GM12878 (cell line): ENCODE data around the gene MPST. TPM values are rescaled to one million over a fixed set of nuclear protein-coding genes. Genes with fewer than 3 reads are reported as not detected.

Source experiments
- ATAC-seq: fragments of 200-7000 bp; cut with Tn5 transposase; 3 replicates; pipeline ENCODE4 v1.9.1; 2020; ENCODE audit warnings: mild to moderate bottlenecking, moderate library complexity
- BruUV-seq: library from RNA; stranded (reverse); fragments of 400-500 nt; replicated peaks from 2 replicates; lab custom pipeline; 2021; lab: Mats Ljungman, UMichigan
- CTCF ChIA-PET: fragments of 300-600 bp; sonication (Branson Sonifier 250); formaldehyde crosslinking; extraction: SDS; loops from one replicate; lab custom pipeline; 2021; ENCODE audit warnings: inconsistent platforms; lab: Yijun Ruan, JAX
- POLR2A ChIA-PET: fragments of 350-600 bp; formaldehyde crosslinking; extraction: SDS; loops from one replicate; lab custom pipeline; 2021; ENCODE audit warnings: inconsistent platforms; lab: Charles Lee
- RAD21 ChIA-PET: fragments of 300-600 bp; sonication (Branson Sonifier 250); formaldehyde crosslinking; loops from one replicate; lab custom pipeline; 2023; ENCODE audit warnings: antibody characterized with exemption; ENCODE audit not compliant: unreplicated experiment; lab: Charles Lee
- SMC1A ChIA-PET: fragments of 300-600 bp; sonication (Branson Sonifier 250); formaldehyde crosslinking; loops from one replicate; lab custom pipeline; 2023; ENCODE audit not compliant: unreplicated experiment, uncharacterized antibody; lab: Charles Lee
- DNase-seq: peaks from one replicate; pipeline ENCODE4 v3.0.0-alpha.2; 2011; ENCODE audit warnings: low read depth, low spot score
- FAIRE-seq: peaks from 3 replicates; lab custom pipeline; 2011; peaks lifted over from hg19 to GRCh38; lab: Jason Lieb, UNC
- H2AFZ ChIP-seq: 2 replicates; pipeline ENCODE4 v1.6.0; 2011; ENCODE audit warnings: low read depth, low read length, control low read depth; ENCODE audit not compliant: control insufficient read depth
- H3K27ac ChIP-seq: 2 replicates; pipeline ENCODE4 v1.5.1; 2011; ENCODE audit warnings: control low read depth; ENCODE audit not compliant: control insufficient read depth, insufficient read depth
- H3K27me3 ChIP-seq, 2 experiments: replicated peaks in 1 of 2; 2 replicates each; pipeline versions ENCODE4 v1.6.0 to v1.6.1; 2011; ENCODE audit warnings: low read length in 1 of 2; ENCODE audit not compliant: control insufficient read depth in 2 of 2, insufficient read depth in 2 of 2
- H3K36me3 ChIP-seq, 2 experiments: 2 replicates each; pipeline ENCODE4 v1.5.1; 2011; ENCODE audit warnings: low read length in 1 of 2; ENCODE audit not compliant: control insufficient read depth in 2 of 2, insufficient read depth in 2 of 2
- H3K4me1 ChIP-seq: 2 replicates; pipeline ENCODE4 v1.6.1; 2011; ENCODE audit warnings: mild to moderate bottlenecking, low read length, moderate library complexity, mixed read lengths; ENCODE audit not compliant: control insufficient read depth, insufficient read depth
- H3K4me2 ChIP-seq: 2 replicates; pipeline ENCODE4 v1.6.0; 2011; ENCODE audit warnings: control low read depth; ENCODE audit not compliant: control insufficient read depth, insufficient read depth
- H3K4me3 ChIP-seq: fragments of 200-600 bp; sonication (generic); 2 replicates; pipeline ENCODE4 v1.5.1; 2016
- H3K79me2 ChIP-seq: 2 replicates; pipeline ENCODE4 v1.6.0; 2011; ENCODE audit warnings: low read length; ENCODE audit not compliant: control insufficient read depth, insufficient read depth
- H3K9ac ChIP-seq: 2 replicates; pipeline ENCODE4 v1.8.0; 2011; ENCODE audit warnings: low read length, control low read depth, mixed read lengths; ENCODE audit not compliant: control insufficient read depth, insufficient read depth
- H3K9me3 ChIP-seq: replicated peaks from 3 replicates; pipeline ENCODE4 v1.5.1; 2011; ENCODE audit warnings: mild to moderate bottlenecking, low read length; ENCODE audit not compliant: control insufficient read depth, insufficient read depth
- H4K20me1 ChIP-seq: 2 replicates; pipeline ENCODE4 v1.6.0; 2011; ENCODE audit not compliant: control insufficient read depth, insufficient read depth
- ASH2L ChIP-seq: fragments of 300-600, 200-600 bp; sonication (generic); IDR thresholded peaks from 2 replicates; pipeline ENCODE4 v1.6.1; 2017; ENCODE audit warnings: low read depth, mild to moderate bottlenecking, borderline replicate concordance
- DPF2 ChIP-seq: fragments of 450-650 bp; IDR thresholded peaks from 2 replicates; pipeline ENCODE4 v1.6.1; 2017; ENCODE audit warnings: mild to moderate bottlenecking
- ETV6 ChIP-seq, 2 experiments: fragments of 450-650 bp in 1 of 2; IDR thresholded peaks in 1 of 2; conservative IDR thresholded peaks in 1 of 2; 2 replicates each; pipeline ENCODE4 v1.6.1; 2014; ENCODE audit warnings: antibody characterized with exemption in 1 of 2, borderline replicate concordance in 1 of 2, low read depth in 1 of 2, mild to moderate bottlenecking in 1 of 2, moderate library complexity in 1 of 2
- IKZF1 ChIP-seq: fragments of 450-650 bp; conservative IDR thresholded peaks from 2 replicates; pipeline ENCODE4 v1.6.1; 2017; ENCODE audit warnings: antibody characterized with exemption, mild to moderate bottlenecking
- JUND ChIP-seq: IDR thresholded peaks from 2 replicates; pipeline ENCODE4 v1.6.1; 2012; ENCODE audit warnings: low read depth, mild to moderate bottlenecking, low read length, improper control_type of control experiment, moderate library complexity
- NFIC ChIP-seq: IDR thresholded peaks from 2 replicates; pipeline ENCODE4 v1.6.1; 2012; ENCODE audit warnings: low read depth, mild to moderate bottlenecking, inconsistent platforms, low read length, moderate library complexity
- NR2C2 ChIP-seq: IDR thresholded peaks from 2 replicates; pipeline ENCODE4 v1.6.1; 2011; ENCODE audit warnings: borderline replicate concordance, low read depth; ENCODE audit not compliant: control insufficient read depth, insufficient read length
- PBX3 ChIP-seq: IDR thresholded peaks from 2 replicates; pipeline ENCODE4 v1.6.1; 2011; ENCODE audit warnings: mild to moderate bottlenecking, low read depth, low read length, moderate library complexity; ENCODE audit not compliant: insufficient replicate concordance
- SPI1 ChIP-seq: IDR thresholded peaks from 2 replicates; pipeline ENCODE4 v1.6.1; 2011; ENCODE audit warnings: low read depth, mild to moderate bottlenecking, low read length, moderate library complexity, borderline replicate concordance; ENCODE audit not compliant: insufficient read depth
- SREBF1 ChIP-seq: IDR thresholded peaks from 2 replicates; pipeline ENCODE4 v1.6.1; 2012; ENCODE audit warnings: mild to moderate bottlenecking, low read length
- ZNF384 ChIP-seq: IDR thresholded peaks from 2 replicates; pipeline ENCODE4 v1.6.1; 2012; ENCODE audit warnings: low read depth, mild to moderate bottlenecking, low read length, improper control_type of control experiment, borderline replicate concordance
- WGBS: methylation state at CpG from one replicate; pipeline ENCODE4 v1.1.6; 2016; ENCODE audit warnings: low lambda C conversion rate; ENCODE audit not compliant: insufficient replicate concordance, insufficient coverage; ENCODE audit errors: missing lambda C conversion rate; 5-methylcytosine and 5-hydroxymethylcytosine counted together
- in situ Hi-C: fragments of 300-500 bp; cut with MboI; formaldehyde crosslinking; loops from 9 replicates; pipeline ENCODE4 v1.14.3; 2018; ENCODE audit warnings: mixed read lengths
- intact Hi-C: fragments of 100-400 bp; cut with micrococcal nuclease; formaldehyde crosslinking; loops from one replicate; pipeline ENCODE4 v1.14.2; 2022; ENCODE audit not compliant: unreplicated experiment
- polyA plus RNA-seq, 11 experiments: library from polyadenylated mRNA; depleted of rRNA in 4 of 11; unstranded in 6 of 11; stranded (reverse) in 5 of 11; fragments of >200 nt; fragmentation: Nextera tagmentation in 4 of 11; fragmentation: Illumina TruSeq in 1 of 11; extraction: Ambion mirVana in 4 of 11; extraction: Trizol in 1 of 11; gene quantifications; 1 replicate in 1 of 11; 2 replicates in 10 of 11; pipeline versions ENCODE4 v1.2.1 to v1.2.3, GENCODE V29; 2011 to 2016; ENCODE audit warnings: inconsistent platforms in 2 of 11, missing spikeins in 2 of 11, low read depth in 1 of 11
- total RNA-seq, 4 experiments: library from RNA; depleted of rRNA in 3 of 4; stranded (reverse); fragments of >200 nt in 3 of 4; fragmentation: Illumina TruSeq in 1 of 4; extraction: Trizol in 1 of 4; gene quantifications; 2 replicates each; pipeline versions ENCODE4 v1.2.1 to v1.2.3, GENCODE V29; 2013 to 2021

MPST gene
- total and polyA plus RNA-seq, 10 of the 15 experiments (the other 5 are each of a cell fraction or from before 2014, with no cell fraction given), result 0.95 to 88.7 (median 38.5) TPM

- in situ Hi-C loops (no loop called here), intact Hi-C loops (no loop called here)
- DNase-seq (no peak), ATAC-seq (no peak), FAIRE-seq (no peak)
- POLR2A ChIA-PET, result no interaction called here
- RAD21 ChIA-PET, result no interaction called here
- no peak for TF ChIP-seq ASH2L
- no peak for TF ChIP-seq JUND
- TF ChIP-seq PBX3, result no peak
- TF ChIP-seq ETV6 (conservative IDR thresholded peaks at IDR 0.05 in 1 of 2, IDR thresholded peaks at IDR 0.05 in 1 of 2; ENCODE audit: borderline replicate concordance in 1 of 2, low read depth in 1 of 2), result no peak
- TF ChIP-seq NR2C2, result no peak
- no peak for TF ChIP-seq DPF2
- no peak for TF ChIP-seq SREBF1
- TF ChIP-seq NFIC, result no peak
- TF ChIP-seq SPI1, result no peak
- TF ChIP-seq IKZF1, result no peak
- no peak for TF ChIP-seq ZNF384
- BruUV-seq, result no TSS peak
- SMC1A ChIA-PET, result no interaction called here
- Histone ChIP-seq H3K79me2 (no peaks in the 10 kb centered on the region), H3K4me3 (no peak overlapping the region), H3K4me1 (no peaks in the 10 kb centered on the region), H3K27ac (no peak overlapping the region), H2AFZ (no peak overlapping the region), H3K4me2 (no peak overlapping the region), H3K36me3 (no peaks in the 10 kb centered on the region), H3K27me3 (peaks cover 0 to 2% of the 10 kb centered on the region in 2 experiments; a peak in 1 of 4 replicates), H3K9ac (no peak overlapping the region), H4K20me1 (no peaks in the 10 kb centered on the region; the same call in 1 of the 2 replicates), H3K9me3 (no peaks in the 10 kb centered on the region)
- WGBS, result 0% methylated on average over 4 of the region's 4 CpGs
- CTCF ChIA-PET, result no interaction called here
These were observed 9.4 kb upstream of the MPST start for GRCh38 chr22:37010174-37010573.
